ENCODE measurements around the gene TMEM101. TPM values are rescaled to one million over a fixed set of nuclear protein-coding genes. Genes with fewer than 3 reads are reported as not detected.

Gene TMEM101
- total RNA-seq, 1 donor from 2014 or later, result 26.9 TPM

DNA sequence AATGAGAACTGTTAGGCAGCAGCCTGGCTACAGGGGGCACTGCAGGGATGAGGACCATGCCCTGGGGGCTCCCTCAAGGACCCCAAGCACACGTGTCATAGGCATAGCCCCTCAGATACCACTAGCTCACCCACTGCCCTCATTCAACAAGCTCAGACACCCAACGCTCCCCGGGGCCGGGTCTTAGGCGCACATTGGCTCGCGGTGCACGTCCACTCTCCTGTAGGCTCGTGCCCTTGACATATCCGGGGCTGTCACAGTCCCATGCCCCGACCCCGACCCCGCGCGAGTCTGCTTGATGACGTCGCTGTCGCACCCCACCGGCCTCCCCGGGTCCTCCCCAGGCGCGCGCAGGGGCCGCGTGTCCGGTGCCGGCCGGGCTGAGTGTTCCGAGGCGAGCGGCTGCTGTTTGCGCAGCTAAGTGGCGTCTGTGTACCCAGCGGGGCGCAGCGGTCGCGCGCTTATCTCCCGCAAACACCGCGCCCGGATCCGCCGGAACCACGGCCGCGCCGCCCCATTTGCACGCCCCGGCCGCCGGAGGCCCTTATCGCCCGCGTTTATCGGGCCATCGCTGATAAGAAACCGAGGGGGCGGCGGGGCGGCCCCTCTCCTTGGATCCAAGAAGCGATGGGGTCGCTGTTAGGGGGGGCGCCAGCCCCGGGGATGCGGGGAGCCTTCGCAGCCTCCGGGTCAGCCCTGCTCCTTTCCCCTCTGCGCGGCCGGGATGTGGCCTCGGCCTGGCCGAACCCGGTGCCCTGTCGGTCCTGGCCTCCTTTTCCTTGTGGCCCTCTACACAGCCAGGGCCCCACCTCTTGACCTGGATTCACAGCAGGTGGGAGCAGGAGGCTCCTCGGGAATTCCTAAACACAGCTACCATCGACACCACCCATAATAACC, 31.0 kb downstream of the TMEM101 start:
- TF ChIP-seq, protein P1, sequence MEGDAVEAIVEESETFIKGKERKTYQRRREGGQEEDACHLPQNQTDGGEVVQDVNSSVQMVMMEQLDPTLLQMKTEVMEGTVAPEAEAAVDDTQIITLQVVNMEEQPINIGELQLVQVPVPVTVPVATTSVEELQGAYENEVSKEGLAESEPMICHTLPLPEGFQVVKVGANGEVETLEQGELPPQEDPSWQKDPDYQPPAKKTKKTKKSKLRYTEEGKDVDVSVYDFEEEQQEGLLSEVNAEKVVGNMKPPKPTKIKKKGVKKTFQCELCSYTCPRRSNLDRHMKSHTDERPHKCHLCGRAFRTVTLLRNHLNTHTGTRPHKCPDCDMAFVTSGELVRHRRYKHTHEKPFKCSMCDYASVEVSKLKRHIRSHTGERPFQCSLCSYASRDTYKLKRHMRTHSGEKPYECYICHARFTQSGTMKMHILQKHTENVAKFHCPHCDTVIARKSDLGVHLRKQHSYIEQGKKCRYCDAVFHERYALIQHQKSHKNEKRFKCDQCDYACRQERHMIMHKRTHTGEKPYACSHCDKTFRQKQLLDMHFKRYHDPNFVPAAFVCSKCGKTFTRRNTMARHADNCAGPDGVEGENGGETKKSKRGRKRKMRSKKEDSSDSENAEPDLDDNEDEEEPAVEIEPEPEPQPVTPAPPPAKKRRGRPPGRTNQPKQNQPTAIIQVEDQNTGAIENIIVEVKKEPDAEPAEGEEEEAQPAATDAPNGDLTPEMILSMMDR (conservative IDR thresholded peaks at IDR 0.05), result peak; percentile 50
- H3K9me3 Mint-ChIP-seq, result no peaks in the 10 kb centered on the region
- peak; percentile 26 for DNase-seq (ENCODE audit: low read depth, low spot score)
- peak overlapping the region; percentile 77 for H3K4me3 Mint-ChIP-seq
- no peak overlapping the region for H3K27ac Mint-ChIP-seq (ENCODE audit: unreplicated experiment)
- H3K27me3 Mint-ChIP-seq (ENCODE audit: low read depth), result peaks cover 79% of the 10 kb centered on the region
- no peaks in the 10 kb centered on the region for H3K4me1 Mint-ChIP-seq
- H3K36me3 Mint-ChIP-seq (ENCODE audit: low read depth), result no peaks in the 10 kb centered on the region

DNA sequence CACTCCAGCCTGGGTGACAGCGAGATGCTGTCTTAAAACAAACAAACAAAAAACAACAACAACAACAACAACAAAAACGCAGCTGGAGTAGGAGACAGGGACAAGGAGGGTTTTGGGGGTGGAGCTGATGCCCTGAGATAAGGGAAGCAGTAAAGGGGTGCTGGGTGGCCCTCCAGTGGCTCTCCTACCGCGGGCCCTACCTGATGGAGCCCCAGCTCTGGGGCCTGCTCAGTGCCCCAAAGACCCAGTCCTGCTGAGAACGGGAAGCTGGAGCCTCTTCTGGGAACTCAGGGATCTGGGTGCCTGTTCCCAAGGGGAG, 31.6 kb downstream of the TMEM101 start:
- DNase-seq (ENCODE audit: low read depth, low spot score), result no peak
- Mint-ChIP-seq H3K9me3 (no peaks in the 10 kb centered on the region), H3K27me3 (ENCODE audit: low read depth) (peaks cover 80% of the 10 kb centered on the region), H3K4me1 (no peaks in the 10 kb centered on the region), H3K27ac (ENCODE audit: unreplicated experiment) (no peak overlapping the region), H3K4me3 (peak overlapping the region; percentile 77), H3K36me3 (ENCODE audit: low read depth) (no peaks in the 10 kb centered on the region)
- TF ChIP-seq, protein P1 (conservative IDR thresholded peaks at IDR 0.05), result no peak

- no peaks in the 10 kb centered on the region for H3K9me3 Mint-ChIP-seq
- no peaks in the 10 kb centered on the region for H3K36me3 Mint-ChIP-seq (ENCODE audit: low read depth)
- no peak for DNase-seq (ENCODE audit: low read depth, low spot score)
- peaks cover 79% of the 10 kb centered on the region for H3K27me3 Mint-ChIP-seq (ENCODE audit: low read depth)
- H3K4me1 Mint-ChIP-seq, result no peaks in the 10 kb centered on the region
- TF ChIP-seq, protein P1 (conservative IDR thresholded peaks at IDR 0.05), result no peak
- no peak overlapping the region for H3K27ac Mint-ChIP-seq (ENCODE audit: unreplicated experiment)
- H3K4me3 Mint-ChIP-seq, result no peak overlapping the region
Observed at GRCh38 chr17:43982171-43982570, 32.6 kb downstream of the TMEM101 start.

DNA sequence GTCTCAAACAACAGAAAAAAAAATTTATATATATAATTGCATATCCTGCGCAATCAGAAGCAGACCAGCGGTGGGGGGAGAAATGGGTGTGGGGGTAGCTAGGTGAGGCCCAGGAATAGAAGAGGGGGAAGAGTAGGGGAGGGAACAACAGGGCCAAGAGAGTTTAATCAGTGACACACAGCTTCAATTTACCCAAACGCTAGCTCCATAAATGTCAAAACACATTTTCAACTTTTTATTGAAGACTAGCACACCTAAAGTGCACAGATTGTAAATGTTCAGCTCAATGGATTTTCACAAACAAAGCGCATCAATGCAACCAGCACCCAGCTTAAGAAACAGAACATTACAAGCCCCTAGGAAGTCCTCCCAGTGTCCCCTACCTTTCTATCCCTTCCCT, 35.1 kb downstream of the TMEM101 start:
- TF ChIP-seq, protein P1 (conservative IDR thresholded peaks at IDR 0.05), result no peak
- no peaks in the 10 kb centered on the region for H3K36me3 Mint-ChIP-seq (ENCODE audit: low read depth)
- H3K27ac Mint-ChIP-seq (ENCODE audit: unreplicated experiment), result no peak overlapping the region
- no peak overlapping the region for H3K4me3 Mint-ChIP-seq
- DNase-seq (ENCODE audit: low read depth, low spot score), result no peak
- peaks cover 4% of the 10 kb centered on the region for H3K4me1 Mint-ChIP-seq
- peaks cover 67% of the 10 kb centered on the region for H3K27me3 Mint-ChIP-seq (ENCODE audit: low read depth)
- no peaks in the 10 kb centered on the region for H3K9me3 Mint-ChIP-seq

GRCh38 chr17:43979011-43979410, 35.8 kb downstream of the TMEM101 start:
- TF ChIP-seq, protein P1 (conservative IDR thresholded peaks at IDR 0.05), result no peak
- no peak for DNase-seq (ENCODE audit: low read depth, low spot score)
- H3K27ac Mint-ChIP-seq (ENCODE audit: unreplicated experiment), result no peak overlapping the region
- H3K27me3 Mint-ChIP-seq (ENCODE audit: low read depth), result peaks cover 67% of the 10 kb centered on the region
- H3K4me1 Mint-ChIP-seq, result peaks cover 10% of the 10 kb centered on the region
- H3K9me3 Mint-ChIP-seq, result no peaks in the 10 kb centered on the region
- no peaks in the 10 kb centered on the region for H3K36me3 Mint-ChIP-seq (ENCODE audit: low read depth)
- no peak overlapping the region for H3K4me3 Mint-ChIP-seq

Measured in neural crest cell (in vitro differentiated cells).